Fibroblast of mammary gland (primary cell): ENCODE results near the gene TBCEL.

ENCODE experiments used
- DNase-seq: peaks from one replicate; pipeline ENCODE4 v3.0.0-alpha.2; 2010; ENCODE audit warnings: low read depth
- H3K4me3 ChIP-seq: 2 replicates; pipeline ENCODE4 v1.5.1; 2011; ENCODE audit warnings: low read depth, mild to moderate bottlenecking, low read length, moderate library complexity; ENCODE audit not compliant: control insufficient read depth
- TF ChIP-seq, protein P1 (sequence below): conservative IDR thresholded peaks from 2 replicates; pipeline ENCODE4 v1.5.1; 2011; ENCODE audit warnings: low read depth, low read length, inconsistent platforms; ENCODE audit not compliant: control insufficient read depth, insufficient read depth

Gene TBCEL

DNA sequence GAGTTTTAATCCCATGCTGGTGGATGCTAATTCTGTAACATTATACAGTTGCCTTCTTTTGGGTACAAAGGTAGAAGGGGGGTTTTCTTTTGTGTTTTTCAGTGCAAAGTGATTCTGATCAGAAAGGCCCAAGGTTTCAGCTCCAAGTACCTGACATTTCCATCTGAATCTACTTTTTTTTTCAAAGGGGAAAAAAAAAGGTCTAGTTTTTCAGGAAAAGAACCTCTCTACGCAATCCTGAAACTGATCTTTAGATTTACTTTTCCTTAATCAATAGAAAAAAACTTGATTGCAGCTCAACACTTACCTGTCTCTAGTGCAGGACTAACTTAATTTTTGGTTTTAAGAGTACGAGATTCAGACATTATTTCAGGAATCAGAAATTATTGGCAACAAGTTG, 77.0 kb downstream of the TBCEL start, which contains the start of gene TECTA:
Gene TECTA (plus strand): TSS at position 301 of the 400 bp plus-strand sequence. CDS start 1,423 bp downstream, outside the sequence.
- no peak within 1 kb of the TSS for H3K4me3 ChIP-seq
- DNase-seq, result no peak
- TF ChIP-seq, protein P1, sequence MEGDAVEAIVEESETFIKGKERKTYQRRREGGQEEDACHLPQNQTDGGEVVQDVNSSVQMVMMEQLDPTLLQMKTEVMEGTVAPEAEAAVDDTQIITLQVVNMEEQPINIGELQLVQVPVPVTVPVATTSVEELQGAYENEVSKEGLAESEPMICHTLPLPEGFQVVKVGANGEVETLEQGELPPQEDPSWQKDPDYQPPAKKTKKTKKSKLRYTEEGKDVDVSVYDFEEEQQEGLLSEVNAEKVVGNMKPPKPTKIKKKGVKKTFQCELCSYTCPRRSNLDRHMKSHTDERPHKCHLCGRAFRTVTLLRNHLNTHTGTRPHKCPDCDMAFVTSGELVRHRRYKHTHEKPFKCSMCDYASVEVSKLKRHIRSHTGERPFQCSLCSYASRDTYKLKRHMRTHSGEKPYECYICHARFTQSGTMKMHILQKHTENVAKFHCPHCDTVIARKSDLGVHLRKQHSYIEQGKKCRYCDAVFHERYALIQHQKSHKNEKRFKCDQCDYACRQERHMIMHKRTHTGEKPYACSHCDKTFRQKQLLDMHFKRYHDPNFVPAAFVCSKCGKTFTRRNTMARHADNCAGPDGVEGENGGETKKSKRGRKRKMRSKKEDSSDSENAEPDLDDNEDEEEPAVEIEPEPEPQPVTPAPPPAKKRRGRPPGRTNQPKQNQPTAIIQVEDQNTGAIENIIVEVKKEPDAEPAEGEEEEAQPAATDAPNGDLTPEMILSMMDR, result no peak

GRCh38 chr11:121104312-121104762, 80.4 kb downstream of the TBCEL start:
- no peak overlapping the region for H3K4me3 ChIP-seq
- TF ChIP-seq, protein P1, result peak; percentile 30

DNA sequence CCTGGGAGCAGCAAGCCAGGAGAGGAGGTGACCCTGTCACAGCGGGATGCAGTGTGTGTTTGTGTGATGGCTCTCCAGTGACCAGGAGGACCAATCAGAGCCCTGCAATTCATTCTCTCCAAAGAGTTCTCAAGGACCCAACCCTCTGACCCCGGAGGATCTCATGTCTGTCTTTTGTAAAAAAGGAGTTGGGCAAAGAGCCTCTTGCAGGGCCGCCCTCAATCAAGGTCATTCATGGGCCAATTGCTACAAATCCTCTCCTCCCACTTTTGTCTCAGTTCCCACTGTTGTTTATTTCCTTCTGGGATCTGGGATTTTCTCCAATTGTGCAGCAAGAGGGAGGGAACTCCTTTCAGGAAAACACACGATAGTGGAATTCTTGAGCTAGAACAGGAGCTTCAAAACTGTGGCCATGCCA, 81.2 kb downstream of the TBCEL start:
- TF ChIP-seq, protein P1, result no peak
- no peak overlapping the region for H3K4me3 ChIP-seq
- DNase-seq, result peak; percentile 6

More at GRCh38 chr11:121104312-121104762, 80.4 kb downstream of the TBCEL start:
- no peak for DNase-seq

DNA sequence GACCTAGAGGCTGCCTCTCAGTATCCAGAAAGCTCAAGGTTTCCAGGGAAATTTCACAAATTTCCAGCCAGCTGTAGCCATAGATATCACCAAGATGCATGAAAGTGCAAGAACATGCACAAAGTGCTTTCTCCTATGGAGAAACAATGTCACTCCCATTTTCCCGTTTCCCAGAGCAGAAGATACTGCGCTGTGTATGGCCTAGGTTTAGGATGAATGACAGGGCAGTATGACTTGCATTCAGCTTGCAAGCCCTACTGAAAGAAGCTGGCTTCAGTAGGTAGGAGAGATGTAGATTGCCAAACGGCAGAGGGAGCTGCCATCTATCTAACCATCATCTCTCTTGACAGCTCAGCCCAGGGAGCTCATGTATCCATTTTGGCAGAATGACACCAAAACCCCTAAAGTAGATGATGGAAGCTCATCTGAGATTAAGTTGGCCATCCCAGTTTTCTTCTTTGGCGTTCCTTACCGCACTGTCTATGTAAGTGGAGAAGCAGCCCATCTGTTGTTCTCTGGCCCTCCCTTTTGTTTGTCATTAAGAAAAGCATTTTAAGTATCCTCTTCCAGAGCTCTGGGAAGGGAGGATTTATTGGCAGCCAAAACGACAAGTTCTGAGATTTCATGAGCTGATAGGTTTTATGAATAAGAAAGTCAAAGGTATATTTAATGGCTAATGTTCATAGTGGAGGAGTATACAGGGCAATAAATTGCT, 81.7 kb downstream of the TBCEL start:
- no peak overlapping the region for H3K4me3 ChIP-seq
- TF ChIP-seq, protein P1, result no peak
- DNase-seq, result no peak

GRCh38 chr11:121106812-121107211, 82.9 kb downstream of the TBCEL start:
- no peak overlapping the region for H3K4me3 ChIP-seq
- TF ChIP-seq, protein P1, result no peak
- DNase-seq, result no peak

DNA sequence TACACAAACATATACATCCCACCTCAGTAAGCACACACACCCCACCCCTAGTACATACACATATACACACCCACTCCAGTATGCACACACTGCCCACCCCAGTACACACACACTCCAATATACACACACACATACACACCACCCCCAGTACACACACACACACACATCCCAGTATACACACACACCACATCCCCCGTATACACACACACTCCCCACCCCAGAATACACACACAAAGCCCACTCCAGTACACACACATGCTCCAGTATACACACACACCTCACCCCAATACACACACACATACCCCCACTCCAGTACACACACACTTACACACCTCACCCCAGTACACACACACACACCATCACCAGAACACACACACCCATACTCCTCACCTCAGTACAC, 84.5 kb downstream of the TBCEL start:
- TF ChIP-seq, protein P1, result no peak
- no peak for DNase-seq
- no peak overlapping the region for H3K4me3 ChIP-seq

DNA sequence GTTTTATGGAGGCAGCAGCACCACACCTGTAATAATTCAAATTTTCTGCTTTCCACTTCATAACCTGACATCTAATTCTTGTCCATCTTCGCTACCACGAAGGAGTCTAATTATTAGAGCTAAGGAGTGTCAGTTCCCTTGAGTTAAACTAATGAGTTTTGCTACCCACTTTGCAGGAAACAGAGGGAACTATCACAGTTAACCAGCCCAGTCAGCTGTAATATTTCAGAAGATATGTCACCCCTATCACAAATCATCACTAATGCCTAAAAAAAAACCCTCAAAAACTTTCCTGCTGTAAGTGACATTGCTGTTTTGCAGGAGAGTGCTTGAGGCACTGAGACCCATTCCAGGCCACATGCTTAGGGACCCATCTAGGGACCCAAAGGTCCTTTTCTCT, 85.6 kb downstream of the TBCEL start:
- TF ChIP-seq, protein P1, result no peak
- no peak overlapping the region for H3K4me3 ChIP-seq

More for the DNA sequence above, 85.6 kb downstream of the TBCEL start:
- no peak for DNase-seq
